NOMO-1 (cell line): Measurements from ENCODE around the gene AOAH.
"Not testable (repeated sequence)": the region's sequence is repeated elsewhere in the genome, so short reads cannot be mapped to it uniquely, and the experiment has no call there.

Source experiments
- DNase-seq, 2 experiments: peaks; one replicate each; lab custom pipeline; 2025; ENCODE audit not compliant: unreplicated experiment in 2 of 2; lab: John Stamatoyannopoulos, UW

Gene AOAH

DNA sequence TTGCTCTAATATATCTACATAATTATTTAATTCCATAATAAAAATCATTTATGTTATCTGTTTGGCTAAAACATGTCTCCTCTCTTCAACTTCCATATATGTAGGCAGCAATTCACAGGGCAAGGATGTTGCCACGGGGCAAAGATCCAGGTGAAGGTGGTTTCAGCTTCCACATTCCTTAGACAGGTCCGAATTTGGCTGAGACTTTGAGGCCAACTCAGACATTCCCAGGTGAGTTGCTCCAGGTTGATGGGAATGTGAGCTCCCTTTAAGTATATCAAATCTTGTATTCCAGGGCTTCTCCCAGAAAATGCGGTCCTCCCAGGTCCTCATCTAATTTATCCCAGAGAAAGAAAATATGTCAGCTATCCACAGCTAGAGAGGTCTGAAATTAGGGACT, 15.1 kb upstream of the AOAH start:
- no peak for DNase-seq

DNA sequence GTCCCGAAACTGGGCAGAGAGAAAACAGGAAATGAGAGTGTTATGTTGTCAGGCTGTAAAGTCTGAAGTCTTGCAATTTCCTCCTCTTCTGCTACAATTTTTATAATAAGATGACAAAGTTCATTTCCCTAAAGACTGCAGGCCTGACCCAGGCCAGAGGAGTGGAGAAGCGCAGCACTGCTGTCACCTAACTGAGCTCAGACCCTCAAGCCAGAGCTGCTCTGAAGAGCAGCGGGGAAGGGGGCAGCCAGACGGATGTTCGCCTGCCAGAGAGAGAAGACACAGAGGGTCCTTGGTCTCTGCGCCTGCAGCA, 12.6 kb upstream of the AOAH start:
- DNase-seq: peak; percentile 95 to 98

DNA sequence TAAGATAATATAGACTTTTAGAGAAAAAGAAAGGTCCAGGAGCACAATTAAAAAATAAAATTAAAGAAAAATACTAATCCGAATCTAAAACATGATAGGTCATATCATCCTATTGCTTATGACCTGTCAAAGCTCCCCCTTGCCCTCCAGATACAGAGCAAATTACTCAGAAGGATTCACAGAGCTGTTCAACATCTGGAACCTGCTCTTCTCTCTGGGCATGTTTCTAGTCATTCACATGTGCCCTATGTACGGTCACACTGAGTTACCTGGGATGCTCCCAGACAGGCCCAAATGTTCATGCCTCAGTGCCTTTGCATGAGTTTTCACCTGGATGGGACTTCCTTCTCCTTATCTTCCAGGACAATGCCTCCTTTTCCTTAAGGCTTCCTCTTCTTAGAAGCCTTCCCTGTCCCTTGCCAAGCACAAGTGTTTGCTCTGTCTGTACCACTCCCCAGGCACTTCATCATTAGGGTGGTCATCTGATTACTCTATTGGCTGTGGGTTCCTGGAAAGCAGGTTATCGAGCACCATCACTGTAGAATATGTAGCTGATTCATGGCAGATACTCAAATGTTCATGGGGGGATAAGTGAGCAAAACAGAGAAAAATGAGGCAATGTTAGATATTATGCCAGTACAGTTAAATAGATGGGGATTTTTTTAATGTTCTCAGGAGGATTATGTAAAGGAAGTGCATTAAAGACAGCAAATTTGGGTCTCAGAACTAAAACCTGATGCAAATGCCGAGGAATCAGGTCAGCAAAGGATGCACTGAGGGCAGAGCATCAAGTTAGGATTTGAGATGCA, 12.0 kb upstream of the AOAH start:
- peak in 1 of 2 experiments; percentile 63 for DNase-seq

DNA sequence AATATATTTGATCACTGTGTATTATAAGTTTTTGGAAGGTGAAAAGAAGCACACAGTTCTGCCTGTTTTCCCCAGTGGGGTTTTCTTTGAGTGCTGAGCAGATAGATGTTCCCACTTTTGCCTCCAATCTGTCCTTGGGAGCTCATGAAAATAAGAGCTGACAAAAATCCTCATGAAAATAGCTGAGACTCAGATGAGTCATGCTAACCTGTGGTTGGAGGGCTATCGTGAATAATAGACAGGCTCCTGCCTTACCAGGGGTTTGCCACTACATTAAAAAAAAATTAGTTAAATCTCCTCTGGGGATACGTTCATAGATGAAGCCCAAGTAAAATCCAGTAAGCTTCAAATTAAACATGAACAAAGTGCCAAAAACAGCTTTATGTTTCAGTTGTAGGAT, 10.9 kb upstream of the AOAH start:
- no peak for DNase-seq

DNA sequence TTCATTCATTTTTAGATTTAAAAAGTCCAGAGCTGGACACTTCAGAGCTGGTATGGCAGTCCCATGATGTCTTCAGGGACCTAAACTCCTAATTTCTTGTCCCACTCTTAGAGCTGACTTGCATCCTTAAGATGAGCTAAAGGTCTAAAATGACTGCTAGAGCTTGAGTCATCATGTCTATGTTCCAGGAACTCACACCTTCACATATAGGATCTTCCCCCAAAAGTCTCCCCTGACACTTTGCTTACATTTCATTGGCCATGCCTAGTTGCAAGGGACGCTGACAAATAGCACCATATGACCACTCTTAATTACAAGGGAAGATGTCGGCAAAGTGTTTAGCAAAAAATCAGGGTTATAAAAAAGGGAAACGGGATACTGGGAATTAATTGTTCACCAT, 10.4 kb upstream of the AOAH start:
- DNase-seq: no peak

DNA sequence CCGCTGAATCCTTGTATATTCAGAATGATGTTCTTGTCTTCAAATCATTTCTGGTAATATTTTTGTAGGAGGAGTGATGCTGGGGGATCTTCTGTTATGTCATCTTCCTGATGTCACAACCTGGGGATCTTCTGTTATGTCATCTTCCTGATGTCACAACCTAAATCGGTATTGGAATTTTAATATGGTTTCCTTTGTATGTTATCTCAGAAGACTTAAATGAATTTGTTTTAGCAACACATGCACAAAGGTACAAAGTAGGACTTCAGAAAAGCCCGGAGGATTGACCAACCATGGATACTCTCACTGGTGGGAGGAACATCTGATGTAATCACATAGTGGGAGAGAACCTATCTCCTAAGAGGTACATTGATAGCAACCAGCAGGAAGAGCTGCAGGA, 9.1 kb upstream of the AOAH start:
- DNase-seq: no peak

DNA sequence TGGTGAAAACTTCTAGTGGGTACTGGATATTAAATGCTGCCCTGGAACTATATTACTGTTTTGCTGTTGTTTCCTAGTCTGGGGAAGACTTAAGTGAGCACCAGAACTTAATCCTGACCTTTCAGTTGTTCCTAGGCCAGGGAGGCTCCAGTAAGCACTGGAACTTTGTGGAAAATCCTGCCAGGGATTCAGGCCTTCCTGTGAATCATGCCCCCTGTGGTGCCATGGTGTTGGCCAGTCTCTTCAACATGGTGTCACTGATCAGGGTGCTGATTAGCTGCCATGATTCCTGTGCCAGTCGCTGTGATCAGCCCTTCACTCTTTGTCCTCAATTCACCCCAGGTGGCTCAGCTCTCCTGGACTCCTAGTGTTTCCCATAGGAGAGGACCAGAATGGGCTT, 8.5 kb upstream of the AOAH start:
- no peak for DNase-seq

DNA sequence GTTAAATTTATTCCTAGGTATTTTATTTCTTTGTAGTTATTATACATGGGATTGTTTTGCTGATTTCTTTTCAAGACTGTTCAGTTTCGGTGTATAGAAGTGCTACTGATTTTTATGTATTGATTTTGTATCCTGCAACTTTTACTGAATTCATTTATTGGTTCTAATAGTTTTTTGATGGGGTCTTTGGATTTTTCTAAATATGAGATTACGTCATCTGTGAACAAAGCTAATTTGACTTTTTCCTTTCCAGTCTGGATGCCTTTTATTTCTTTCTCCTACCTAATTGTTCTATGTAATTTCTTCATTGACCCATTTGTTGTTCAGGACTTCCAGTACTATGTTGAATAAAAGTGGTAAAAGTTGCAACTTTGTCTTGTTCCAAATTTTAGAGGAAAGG, 5.8 kb upstream of the AOAH start:
- DNase-seq: no peak

DNA sequence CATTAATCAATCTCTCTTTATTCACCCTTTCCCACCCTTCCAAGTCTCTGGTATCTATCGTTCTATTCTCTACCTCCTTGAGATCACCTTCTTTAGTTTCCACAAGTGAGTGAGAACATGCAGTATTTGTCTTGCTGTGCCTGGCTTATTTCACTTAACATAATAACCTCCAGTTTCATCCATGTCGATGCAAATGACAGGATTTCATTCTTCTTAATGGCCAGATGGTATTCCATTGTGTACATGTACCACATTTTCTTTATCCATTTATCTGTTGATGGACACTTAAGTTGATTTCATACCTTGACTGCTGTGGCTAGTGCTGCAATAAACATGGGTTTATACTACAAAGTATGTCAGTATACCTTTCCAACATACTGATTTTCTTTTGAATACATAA, 3.8 kb upstream of the AOAH start:
- DNase-seq: no peak

DNA sequence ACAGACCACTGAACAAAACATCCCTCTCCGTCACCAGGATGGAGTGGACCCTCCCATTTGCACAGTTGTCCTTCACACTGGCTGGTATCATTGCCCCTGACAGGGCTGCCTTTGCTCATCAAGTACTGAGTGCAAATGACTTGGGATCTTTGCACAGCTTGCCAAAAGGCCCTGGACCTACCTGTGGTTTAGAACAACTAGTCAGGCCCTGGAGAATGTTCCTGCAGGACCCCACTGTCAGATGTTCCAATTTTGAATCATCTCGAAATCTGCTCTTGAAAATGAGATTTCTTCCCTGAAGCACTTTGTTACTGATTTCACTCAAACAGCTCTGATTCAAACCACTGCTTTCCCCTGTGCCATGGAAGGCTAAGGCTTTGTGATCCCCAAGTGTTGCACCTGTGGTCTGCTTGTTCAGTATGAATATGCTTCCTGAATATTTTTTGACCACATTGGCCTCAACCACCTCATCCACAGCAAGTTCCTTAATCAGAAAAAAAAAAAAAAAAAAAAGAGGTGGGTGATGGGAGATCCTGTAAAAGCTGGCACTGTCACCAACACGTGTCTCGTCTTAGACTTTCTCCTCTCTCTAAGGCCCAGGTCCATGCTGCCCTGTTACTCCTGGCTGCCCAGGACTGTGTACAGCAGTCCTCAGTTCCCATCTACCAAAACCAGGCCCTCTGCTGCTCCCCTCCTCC, 2.7 kb upstream of the AOAH start:
- DNase-seq: peak; percentile 17 to 55

DNA sequence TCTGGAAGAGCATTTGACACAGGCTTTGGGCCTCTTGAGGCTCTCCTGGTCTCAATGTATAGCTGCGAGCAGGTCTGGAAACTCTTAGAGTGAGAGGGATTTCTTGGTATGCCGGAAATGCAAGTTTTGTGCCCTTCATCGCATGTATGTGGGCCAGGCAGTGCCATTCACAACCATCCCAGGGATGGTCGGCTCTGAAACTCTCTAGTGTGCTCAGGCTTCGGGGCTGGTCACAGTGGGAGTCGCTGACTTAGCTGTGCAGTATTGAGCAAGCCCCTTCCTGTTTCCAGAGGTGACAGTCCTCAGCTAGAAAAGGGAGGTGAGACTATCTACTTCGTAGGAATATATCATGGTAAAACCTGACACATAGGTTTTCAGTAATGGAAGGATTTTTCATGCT, 2.0 kb upstream of the AOAH start:
- DNase-seq: peak; percentile 22 to 32

DNA sequence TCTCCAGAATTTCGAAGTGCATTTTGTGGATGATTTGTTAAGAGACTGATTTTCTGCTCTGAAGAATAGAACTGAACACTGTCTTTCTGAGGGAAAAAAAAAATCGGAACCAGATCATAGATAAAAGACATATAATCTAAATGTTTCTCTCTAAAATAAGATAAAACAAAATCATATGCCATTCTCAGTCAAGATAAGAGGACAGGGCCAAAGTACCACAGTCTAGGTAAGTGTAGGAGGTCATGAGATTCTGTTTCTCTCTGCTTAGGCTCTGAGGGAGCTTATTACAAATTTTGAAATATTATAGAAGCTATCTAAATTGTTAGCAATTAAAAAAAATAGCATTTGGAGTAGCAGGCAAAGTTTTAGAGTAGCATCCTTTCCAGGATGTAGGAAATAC, 702 bp upstream of the AOAH start:
- no peak for DNase-seq

DNA sequence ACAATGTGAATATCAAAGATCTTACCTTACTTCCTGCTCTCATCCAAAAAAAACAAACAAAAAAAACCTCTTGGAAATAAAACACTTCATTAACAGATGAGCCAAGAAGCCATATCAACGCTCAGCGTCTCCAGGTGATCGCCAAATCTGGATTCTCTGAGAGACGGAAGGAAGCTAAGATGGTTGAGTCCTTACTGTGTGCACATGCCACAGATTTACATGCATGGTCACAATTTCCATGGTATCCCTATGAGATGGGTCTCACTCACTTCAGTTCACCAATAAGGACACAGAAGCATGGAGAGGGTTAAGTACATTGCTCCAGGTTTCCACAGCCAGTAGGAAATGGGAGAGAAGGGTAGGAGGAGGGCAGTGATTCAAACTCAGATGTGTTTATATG, 1.0 kb downstream of the AOAH start:
- DNase-seq: peak in 1 of 2 experiments; percentile 18

DNA sequence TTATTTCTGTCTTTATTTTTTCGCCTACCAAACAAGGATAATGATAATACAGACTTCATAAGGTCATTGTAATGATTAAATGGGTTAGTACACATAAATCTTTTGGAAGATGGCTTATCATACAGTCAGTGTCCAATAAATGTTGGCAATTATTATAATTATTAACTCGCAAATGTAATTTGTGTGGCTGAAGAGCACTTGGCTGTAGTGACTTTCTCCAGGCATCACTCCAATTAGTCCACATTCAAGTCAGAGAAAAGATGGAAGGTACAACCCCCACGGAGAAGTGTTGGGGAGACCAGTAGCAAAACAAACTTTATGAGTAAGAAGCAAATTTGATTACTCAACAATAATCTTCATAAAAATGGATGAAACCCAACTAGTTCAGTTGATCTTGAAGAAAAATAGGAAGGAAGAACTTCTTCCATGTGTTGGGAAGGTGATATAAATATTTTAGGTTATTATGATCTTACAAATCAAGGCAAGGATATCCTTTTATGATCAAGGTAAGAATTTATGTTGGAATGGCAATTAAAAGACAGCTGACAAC, 5.1 kb downstream of the AOAH start:
- no peak for DNase-seq

DNA sequence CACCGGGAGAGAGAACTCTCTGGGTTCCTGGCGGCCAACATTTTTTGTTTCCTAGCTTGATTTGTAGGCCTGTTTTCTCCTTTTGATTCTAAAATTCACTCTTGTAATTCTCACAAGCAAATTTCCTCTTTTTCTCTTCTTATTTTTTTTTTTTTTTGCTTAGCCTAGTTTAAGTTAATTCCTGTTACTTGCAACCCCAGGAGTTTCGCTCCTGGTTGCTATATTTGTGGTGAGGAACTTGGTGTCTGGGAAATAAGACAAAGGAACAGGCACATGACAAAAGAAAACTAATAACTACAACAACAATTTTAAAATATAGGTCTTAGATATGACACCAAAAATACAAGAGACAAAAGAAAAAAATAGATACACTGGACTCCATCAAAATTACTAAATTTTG, 6.7 kb downstream of the AOAH start:
- DNase-seq: no peak

DNA sequence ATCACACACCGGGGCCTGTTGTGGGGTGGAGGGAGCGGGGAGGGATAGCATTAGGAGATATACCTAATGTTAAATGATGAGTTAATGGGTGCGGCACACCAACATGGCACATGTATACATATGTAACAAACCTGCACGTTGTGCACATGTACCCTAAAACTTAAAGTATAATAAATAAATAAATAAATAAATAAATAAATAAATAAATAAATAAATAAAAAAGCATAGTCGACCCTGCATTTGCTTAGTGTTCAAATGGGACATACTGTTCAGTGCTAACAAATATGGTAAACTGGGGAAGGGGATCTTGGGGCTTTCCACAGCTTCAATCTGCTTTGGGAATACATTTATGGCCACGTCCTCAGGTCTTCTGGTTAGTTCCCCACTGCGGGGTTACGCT, 7.5 kb downstream of the AOAH start:
- not testable (repeated sequence) for DNase-seq

DNA sequence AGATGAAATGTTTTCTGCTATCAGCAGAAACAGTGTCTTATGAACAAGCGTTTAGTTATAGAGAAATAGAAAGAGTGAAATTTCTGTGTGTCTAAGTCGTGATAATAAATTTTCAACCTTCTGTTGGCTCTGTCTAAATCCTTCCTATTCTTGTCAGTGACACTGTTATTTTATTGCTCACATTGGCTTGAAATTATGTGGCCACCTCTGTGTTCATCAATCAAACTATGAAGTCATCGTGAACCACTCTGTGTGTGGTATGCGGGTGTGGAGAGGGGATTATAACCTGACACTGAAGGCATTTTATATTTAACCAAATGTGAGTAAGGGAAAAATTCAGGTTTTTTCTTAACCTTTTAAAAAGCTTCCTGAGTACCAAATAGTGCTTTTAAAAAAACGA, 12.3 kb downstream of the AOAH start:
- DNase-seq: no peak

DNA sequence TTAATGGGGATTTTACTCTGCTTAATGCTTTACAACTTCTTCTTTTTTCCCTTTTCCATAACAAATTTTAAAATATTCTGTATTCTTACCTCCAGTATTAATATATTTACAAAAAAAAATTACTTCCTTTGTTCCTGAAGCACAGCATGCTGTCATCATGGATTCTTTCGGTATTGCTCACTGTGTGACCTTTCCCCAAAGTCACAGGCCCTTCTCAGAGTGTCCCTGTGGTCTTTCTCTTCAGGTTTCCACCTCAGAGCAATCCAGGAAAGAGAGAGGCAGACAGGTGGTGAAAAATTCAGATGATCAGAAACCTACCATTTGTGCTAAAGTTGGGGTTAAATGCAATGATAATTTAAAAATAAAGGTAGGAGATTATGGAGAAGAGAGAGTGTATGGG, 13.0 kb downstream of the AOAH start:
- no peak for DNase-seq

DNA sequence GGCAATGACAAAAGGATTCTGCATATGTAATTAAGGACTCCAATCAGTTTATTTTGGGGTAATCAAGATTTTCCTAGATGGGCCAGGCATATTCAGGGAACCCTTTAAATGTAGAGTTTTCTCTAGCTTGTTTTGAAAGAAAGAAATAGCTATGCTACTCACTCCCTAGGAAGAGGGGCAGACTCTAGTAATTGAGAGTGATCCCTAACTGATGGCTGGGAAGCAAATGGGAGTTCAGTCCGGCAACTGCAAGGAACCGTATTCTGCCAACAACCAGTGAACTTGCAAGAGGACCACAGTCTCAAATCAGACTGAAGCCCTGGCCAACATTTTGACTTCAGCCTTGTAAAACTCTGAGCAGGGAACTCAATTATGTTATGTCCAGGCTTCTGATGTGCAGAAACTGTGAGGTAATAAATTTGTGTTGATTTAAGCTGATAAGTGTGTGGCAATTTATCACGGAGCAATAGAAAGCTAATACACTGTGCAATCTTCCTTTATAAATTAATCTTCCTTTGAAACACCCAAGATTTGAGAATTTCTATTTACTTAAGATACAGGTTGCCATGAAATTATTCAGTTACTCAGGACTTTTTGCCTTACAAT, 14.0 kb downstream of the AOAH start:
- DNase-seq: no peak

DNA sequence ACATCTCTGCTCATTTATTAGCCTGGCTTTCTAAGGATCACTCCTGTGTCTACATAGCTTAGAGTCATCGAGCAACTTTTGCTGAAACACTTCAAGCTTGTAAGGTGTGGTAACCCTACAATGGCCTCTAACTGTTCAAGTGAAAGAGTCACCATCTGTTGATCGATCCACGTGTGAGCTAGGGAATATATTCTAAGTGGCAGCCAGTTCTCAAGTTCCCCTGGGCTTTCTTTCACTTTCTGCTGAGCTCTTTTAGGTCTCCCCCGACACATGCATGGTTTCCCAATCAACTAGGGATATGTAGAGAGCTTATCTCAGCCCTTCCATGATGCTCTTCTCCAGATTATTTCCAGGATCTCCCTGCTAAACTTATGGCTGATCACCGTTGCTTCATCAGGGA, 15.5 kb downstream of the AOAH start:
- peak in 1 of 2 experiments; percentile 29 for DNase-seq

DNA sequence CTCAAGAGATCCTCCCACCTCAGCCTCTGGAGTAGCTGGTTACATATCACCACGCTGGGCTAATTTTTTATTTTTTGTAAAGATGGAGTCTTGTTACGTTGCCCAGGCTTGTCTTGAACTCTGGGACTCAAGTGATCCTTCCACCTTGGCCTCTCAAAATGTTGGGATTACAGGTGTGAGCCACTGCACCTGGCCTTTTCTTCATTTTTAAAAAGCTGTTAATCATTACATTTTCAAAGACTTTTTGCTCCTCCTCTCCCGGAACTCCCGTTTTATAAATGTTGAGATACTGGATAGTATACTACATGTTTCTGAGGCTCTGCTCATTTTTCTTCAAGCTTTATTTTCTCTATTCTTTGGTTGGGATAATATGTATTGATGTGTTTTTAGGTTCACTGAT, 16.4 kb downstream of the AOAH start:
- DNase-seq: no peak

DNA sequence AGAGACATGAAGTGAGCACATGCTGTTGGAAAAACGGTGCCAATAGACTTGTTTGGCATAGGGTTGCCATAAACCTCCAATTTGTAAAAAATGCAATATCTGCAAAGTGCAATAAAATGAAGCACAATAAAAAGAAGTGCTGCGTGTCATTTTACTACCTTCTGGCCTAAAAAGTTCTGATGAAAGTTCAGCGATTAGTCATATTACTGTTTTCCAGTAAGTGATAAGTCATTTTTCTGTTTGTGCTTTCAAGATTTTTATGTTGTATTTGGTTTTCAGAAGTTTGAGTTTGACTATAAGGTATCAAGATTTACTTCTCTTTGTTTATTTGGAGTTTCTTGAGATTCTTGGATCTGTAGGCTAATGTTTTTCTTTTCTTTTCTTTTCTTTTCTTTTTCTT, 16.8 kb downstream of the AOAH start:
- DNase-seq: no peak
